ENCODE data around the gene PIP5K1B.

DNA sequence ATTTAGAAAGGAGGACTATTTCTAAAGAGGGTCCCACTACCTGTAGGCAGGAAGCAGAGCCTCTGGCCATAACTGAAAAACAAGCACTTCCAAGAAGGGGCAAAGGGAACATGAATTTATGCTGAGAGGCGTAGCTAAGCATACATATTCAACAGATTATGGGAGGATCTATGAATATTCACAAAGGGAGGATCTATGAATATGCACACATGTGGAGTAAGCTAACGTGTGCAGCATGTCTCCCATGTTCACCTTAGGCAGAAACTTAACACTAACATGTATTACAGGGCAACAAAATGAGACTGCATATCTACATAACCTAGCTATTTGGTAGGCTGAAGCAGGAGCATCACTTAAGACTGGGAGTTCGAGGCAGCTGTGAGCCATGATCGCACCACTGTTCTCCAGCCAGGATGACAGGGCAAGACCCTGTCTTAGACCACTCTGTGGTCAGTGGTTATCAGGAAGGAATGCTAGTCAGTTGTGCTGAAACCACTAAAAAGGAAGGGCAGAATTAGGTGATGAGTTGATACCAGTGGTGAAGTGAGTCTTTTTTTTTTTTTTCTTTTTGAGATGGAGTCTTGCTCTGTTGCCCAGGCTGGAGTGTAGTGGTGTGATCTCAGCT, 351.3 kb downstream of the PIP5K1B start:
- TF ChIP-seq POLR2A (IDR thresholded peaks at IDR 0.05) = no peak
- TF ChIP-seq, protein P1, sequence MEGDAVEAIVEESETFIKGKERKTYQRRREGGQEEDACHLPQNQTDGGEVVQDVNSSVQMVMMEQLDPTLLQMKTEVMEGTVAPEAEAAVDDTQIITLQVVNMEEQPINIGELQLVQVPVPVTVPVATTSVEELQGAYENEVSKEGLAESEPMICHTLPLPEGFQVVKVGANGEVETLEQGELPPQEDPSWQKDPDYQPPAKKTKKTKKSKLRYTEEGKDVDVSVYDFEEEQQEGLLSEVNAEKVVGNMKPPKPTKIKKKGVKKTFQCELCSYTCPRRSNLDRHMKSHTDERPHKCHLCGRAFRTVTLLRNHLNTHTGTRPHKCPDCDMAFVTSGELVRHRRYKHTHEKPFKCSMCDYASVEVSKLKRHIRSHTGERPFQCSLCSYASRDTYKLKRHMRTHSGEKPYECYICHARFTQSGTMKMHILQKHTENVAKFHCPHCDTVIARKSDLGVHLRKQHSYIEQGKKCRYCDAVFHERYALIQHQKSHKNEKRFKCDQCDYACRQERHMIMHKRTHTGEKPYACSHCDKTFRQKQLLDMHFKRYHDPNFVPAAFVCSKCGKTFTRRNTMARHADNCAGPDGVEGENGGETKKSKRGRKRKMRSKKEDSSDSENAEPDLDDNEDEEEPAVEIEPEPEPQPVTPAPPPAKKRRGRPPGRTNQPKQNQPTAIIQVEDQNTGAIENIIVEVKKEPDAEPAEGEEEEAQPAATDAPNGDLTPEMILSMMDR (IDR thresholded peaks at IDR 0.05) = no peak
